H1 (cell line): ENCODE measurements around the gene TRIM7.
"Not testable (repeated sequence)": the region's sequence is repeated elsewhere in the genome, so short reads cannot be mapped to it uniquely, and the experiment has no call there.

Experiments used
- BRCA1 ChIP-seq: IDR thresholded peaks from 2 replicates; pipeline ENCODE4 v1.6.1; 2012; ENCODE audit warnings: low read depth, low read length, improper control_type of control experiment
- CTCF ChIP-seq, 3 experiments: IDR thresholded peaks; 1 replicate in 2 of 3; 2 replicates in 1 of 3; pipeline versions ENCODE4 v1.5.1 to v1.6.1; 2011; ENCODE audit warnings: low read length in 3 of 3, mild to moderate bottlenecking in 3 of 3, inconsistent platforms in 2 of 3, low read depth in 1 of 3, moderate library complexity in 1 of 3; ENCODE audit not compliant: insufficient read depth in 1 of 3; ENCODE audit errors: control extremely low read depth in 1 of 3
- EZH2 ChIP-seq: fragments of 200-600 bp; sonication (generic); IDR thresholded peaks from 2 replicates; pipeline ENCODE4 v1.7.1; 2012; ENCODE audit warnings: low read depth, mild to moderate bottlenecking, moderate library complexity, low read length, inconsistent platforms; ENCODE audit not compliant: severe bottlenecking
- JUND ChIP-seq: IDR thresholded peaks from 2 replicates; pipeline ENCODE4 v1.6.1; 2011; ENCODE audit warnings: mild to moderate bottlenecking, improper control_type of control experiment, low read length
- POLR2A ChIP-seq, 2 experiments: IDR thresholded peaks; 1 replicate in 1 of 2; 2 replicates in 1 of 2; pipeline ENCODE4 v1.6.1; 2011; ENCODE audit warnings: low read depth in 2 of 2, low read length in 2 of 2, mild to moderate bottlenecking in 2 of 2; ENCODE audit errors: control extremely low read depth in 1 of 2
- RAD21 ChIP-seq, 2 experiments: IDR thresholded peaks in 1 of 2; conservative IDR thresholded peaks in 1 of 2; 2 replicates each; pipeline ENCODE4 v1.6.1; 2011; ENCODE audit warnings: low read depth in 2 of 2, low read length in 2 of 2, improper control_type of control experiment in 1 of 2, inconsistent platforms in 1 of 2, mild to moderate bottlenecking in 1 of 2, moderate library complexity in 1 of 2
- RXRA ChIP-seq: IDR thresholded peaks from 2 replicates; pipeline ENCODE4 v1.6.1; 2011; ENCODE audit warnings: low read depth, mild to moderate bottlenecking, low read length, moderate library complexity; ENCODE audit not compliant: insufficient read depth
- SIN3A ChIP-seq, 2 experiments: IDR thresholded peaks in 1 of 2; conservative IDR thresholded peaks in 1 of 2; 2 replicates each; pipeline ENCODE4 v1.6.1; 2011 to 2012; ENCODE audit warnings: low read length in 2 of 2, improper control_type of control experiment in 1 of 2, low read depth in 1 of 2, mild to moderate bottlenecking in 1 of 2
- SP1 ChIP-seq: IDR thresholded peaks from 2 replicates; pipeline ENCODE4 v1.6.1; 2011; ENCODE audit warnings: low read depth, low read length
- TAF1 ChIP-seq: IDR thresholded peaks from 2 replicates; pipeline ENCODE4 v1.6.1; 2011; ENCODE audit warnings: mild to moderate bottlenecking, low read depth, low read length

- not testable (repeated sequence) for TF ChIP-seq EZH2; POLR2A (IDR thresholded peaks at IDR 0.05; ENCODE audit: control extremely low read depth in 1 of 2, low read depth in 2 of 2, low read length in 2 of 2); JUND; RXRA; SIN3A (conservative IDR thresholded peaks at IDR 0.05 in 1 of 2, IDR thresholded peaks at IDR 0.05 in 1 of 2; ENCODE audit: low read depth in 1 of 2, low read length in 2 of 2); BRCA1; CTCF (IDR thresholded peaks at IDR 0.05; ENCODE audit: control extremely low read depth in 1 of 3, insufficient read depth in 1 of 3, low read depth in 1 of 3, low read length in 3 of 3); TAF1; RAD21 (IDR thresholded peaks at IDR 0.05 in 1 of 2, conservative IDR thresholded peaks at IDR 0.05 in 1 of 2; ENCODE audit: low read depth in 2 of 2, low read length in 2 of 2); SP1
These were observed 4.0 kb upstream of the TRIM7 start for GRCh38 chr5:181209006-181209405.
